ENCODE results near the gene NELFB. TPM values are rescaled to one million over a fixed set of nuclear protein-coding genes. Genes with fewer than 3 reads are reported as not detected.
"Not testable (repeated sequence)": the region's sequence is repeated elsewhere in the genome, so short reads cannot be mapped to it uniquely, and the experiment has no call there.

Gene NELFB
- total RNA-seq, 1 donor from 2014 or later: 64.6 TPM

- intact Hi-C loops (cut with micrococcal nuclease): loop anchor here (5.0 kb wide), 3 partner anchors 252 to 762 kb away; partner anchors contain the start of genes PAXX, PHPT1 and SEC16A
Observed at GRCh38 chr9:137244486-137245449, 10.4 kb upstream of the NELFB start.

GRCh38 chr9:137245450-137246421 lies 9.4 kb upstream of the NELFB start:
- intact Hi-C loops (cut with micrococcal nuclease): no loop called here

DNA sequence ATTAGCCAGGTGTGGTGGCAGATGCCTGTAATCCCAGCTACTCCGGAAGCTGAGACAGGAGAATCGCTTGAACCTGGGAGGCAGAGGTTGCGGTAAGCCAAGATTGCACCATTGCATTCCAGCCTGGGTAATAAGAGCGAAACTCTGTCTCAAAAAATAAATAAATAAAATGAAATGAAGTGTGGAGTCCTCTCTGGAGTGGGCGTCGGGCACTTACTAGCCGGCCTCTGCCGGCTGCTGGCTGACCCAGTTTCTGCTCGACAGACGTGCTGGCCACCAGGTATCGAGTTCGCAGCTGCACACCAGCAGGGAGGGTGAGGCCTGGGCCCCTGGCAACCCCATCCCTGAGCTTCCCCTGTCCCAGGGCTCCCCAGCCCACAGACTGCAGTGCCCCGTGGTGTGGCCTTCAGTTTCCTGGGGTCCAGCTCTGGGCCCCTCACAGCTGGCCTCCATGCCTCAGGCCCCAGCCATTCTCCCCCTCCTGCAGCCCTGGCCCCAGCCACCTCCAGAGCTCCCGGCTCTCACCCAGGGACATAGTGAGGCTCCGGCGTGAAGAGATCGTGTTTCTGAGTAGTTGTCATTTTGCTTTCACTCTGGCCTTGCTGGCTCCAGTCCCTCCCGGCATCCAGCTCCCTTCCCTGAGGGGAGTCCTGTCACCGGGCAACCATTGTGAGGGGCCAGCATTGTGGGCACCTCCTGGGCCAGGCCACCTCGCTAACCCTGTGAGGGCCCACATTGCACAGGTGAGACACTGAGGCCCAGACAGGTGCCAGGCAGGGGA lies 7.8 kb upstream of the NELFB start:
- intact Hi-C loops (cut with micrococcal nuclease): no loop called here

- intact Hi-C loops (cut with micrococcal nuclease): no loop called here
Observed at GRCh38 chr9:137247916-137248175, 7.3 kb upstream of the NELFB start.

DNA sequence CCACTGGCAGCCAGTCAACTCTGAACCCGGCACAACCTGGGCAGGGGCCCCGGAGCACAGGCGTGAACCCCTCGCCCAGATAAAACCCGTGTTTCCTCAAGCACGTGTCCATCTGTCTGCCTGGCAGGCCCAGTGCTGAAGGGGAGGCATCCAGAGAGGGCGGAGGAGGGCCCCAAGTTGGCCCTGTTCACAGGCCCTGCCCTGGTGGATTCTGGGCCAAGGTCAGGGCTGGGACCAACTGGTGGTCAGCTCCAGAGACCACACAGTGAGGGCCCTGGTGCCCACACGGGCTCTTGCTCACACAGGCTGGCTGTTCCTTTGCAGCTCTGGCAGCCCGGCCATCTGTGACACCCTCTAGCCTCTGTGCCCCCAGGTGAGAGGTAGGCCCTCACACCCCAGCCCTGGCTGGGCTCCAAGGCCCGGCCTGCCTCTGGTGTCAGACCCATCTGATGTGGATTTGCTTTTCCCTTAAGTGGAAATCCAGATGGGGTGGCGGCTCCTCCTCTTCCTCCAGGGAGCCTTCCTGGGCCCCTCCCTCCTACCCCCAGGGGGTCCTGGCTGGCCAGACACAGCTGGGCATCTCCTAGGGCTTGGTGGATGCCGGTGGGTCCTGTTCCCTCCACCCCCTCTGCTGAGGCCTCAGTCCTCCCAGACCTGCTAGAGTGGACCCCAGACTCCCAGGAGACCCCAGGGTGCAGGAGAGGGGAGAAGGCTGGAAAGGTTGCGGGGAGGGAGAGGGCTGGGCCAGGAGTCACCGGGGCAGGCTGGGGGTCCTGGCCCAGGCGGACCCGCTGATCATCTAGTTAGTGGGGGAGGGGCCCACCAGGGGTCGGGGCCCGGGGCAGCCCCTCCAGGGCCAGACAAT lies 4.6 kb upstream of the NELFB start:
- intact Hi-C loops (cut with micrococcal nuclease): no loop called here

DNA sequence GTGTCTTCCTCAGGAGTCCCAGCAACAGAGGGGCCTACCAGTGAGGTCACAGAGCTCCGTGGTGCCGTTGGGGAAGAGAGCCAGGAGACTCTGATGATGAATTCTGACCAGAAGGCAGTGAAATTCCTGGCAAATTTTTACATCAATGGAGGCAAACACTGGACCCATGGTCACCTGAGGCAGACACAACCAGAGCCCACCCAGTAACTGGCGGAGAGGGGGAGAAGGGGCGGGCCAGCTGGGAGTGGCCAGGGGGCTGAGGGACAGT lies 4.0 kb upstream of the NELFB start, which contains the start of gene STPG3:
TSS of gene STPG3 (plus strand) at position 93 of the 268 bp plus-strand sequence. CDS start at position 94, 1 bp downstream.
- intact Hi-C loops (cut with micrococcal nuclease): no loop called here

- intact Hi-C loops (cut with micrococcal nuclease): no loop called here
Observed at GRCh38 chr9:137251490-137252268, 3.4 kb upstream of the NELFB start.

GRCh38 chr9:137252555-137253506 lies 2.3 kb upstream of the NELFB start:
- intact Hi-C loops (cut with micrococcal nuclease): no loop called here

- intact Hi-C loops (cut with micrococcal nuclease): no loop called here
Observed at GRCh38 chr9:137253717-137254623, 1.2 kb upstream of the NELFB start.

DNA sequence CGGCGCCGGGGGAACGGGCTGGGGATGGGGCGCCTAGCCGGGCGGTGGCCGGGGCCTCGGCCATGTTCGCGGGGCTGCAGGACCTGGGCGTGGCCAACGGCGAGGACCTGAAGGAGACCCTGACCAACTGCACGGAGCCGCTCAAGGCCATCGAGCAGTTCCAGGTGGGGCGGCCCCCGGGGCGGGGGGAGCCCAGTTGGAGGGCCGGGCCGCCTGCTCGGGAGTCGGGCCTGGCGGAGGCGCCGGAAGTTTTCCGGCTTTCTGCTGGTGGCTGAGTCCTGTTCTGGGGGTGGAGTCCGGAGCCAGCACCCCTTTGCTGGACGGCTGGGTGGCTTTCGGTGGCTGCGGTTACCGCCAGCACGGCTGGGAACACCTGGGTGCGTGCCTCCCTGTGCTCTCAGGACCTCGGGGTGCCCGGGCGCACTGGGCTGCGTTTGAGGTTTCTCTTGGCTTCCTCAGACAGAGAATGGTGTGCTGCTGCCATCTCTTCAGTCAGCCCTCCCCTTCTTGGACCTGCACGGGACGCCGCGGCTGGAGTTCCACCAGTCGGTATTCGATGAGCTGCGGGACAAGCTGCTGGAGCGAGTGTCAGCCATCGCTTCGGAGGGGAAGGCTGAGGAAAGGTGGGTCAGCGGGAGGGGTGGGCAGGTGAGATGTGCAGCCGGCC lies 454 bp downstream of the NELFB start:
- intact Hi-C loops (cut with micrococcal nuclease): loop anchor here (1.0 kb wide), 6 partner anchors 14 to 169 kb away; partner anchors contain the start of genes ANAPC2, MAN1B1, NDOR1 and SSNA1

- intact Hi-C loops (cut with micrococcal nuclease): no loop called here
Observed at GRCh38 chr9:137256362-137256761, 1.2 kb downstream of the NELFB start.

DNA sequence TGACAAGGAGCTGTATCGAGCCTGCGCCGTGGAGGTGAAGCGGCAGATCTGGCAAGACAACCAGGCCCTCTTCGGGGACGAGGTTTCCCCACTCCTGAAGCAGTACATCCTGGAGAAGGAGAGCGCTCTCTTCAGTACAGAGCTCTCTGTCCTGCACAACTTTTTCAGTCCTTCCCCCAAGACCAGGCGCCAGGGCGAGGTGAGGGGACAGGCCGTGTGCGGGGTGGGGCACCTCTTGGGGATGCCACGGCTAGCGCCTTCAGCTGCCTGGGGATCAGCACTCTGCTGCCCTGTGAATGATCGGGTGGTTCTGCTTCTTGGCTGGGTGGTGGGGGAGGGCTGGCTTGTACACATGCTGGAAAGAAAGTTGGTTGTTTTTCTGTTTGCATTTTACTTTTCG lies 1.7 kb downstream of the NELFB start:
- intact Hi-C loops (cut with micrococcal nuclease): no loop called here

GRCh38 chr9:137262173-137262908 lies 7.2 kb downstream of the NELFB start:
- intact Hi-C loops (cut with micrococcal nuclease): not testable (repeated sequence)

- intact Hi-C loops (cut with micrococcal nuclease): no loop called here
Observed at GRCh38 chr9:137262909-137263285, 7.8 kb downstream of the NELFB start.

DNA sequence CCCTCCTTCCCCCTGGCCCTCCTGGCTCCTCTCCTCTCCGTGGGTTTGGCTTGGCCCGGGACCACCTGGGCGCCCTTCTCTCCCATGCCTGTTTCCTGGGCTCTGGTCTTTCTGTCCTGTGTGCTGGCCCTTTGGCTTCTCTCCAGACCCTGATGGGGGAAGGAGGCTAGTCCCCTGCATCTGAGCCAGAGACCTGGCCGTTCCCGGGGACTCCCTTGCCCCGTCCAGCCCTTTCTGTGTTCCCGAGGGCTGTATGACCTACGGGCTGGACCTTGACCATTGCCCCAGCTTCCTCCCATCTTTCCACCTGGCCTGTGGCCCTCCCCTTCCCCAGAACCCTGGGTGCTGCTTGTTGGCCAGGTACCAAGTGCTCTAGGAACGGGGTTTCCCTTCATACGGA lies 8.4 kb downstream of the NELFB start:
- intact Hi-C loops (cut with micrococcal nuclease): no loop called here

DNA sequence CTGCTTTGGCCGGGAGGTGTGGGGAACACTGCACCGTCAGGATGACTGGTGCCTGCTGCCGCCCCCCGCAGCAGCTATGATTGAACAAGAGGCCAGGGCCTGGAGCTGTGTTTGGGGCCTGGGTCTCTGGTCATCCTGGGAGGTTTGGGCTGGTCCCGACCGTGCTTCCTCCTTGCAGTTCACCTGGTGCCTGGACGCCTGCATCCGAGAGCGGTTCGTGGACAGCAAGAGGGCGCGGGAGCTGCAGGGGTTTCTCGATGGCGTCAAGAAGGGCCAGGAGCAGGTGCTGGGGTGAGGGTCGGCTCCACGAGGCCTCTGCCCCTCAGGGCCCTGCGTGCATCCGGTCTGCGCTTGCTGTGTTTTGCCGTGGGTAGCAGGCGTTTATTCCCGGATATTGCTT lies 8.9 kb downstream of the NELFB start:
- intact Hi-C loops (cut with micrococcal nuclease): no loop called here
